Right lobe of liver (tissue), 4 donors: ENCODE data around the gene ZNF319.

Experiments used
- CTCF ChIP-seq, 4 donors: fragments of 200-600 bp in 3 of 4; fragments of 450-650 bp in 1 of 4; IDR thresholded peaks; one replicate each; pipeline versions ENCODE4 v1.5.1 to v1.8.0; 2016 to 2022; ENCODE audit warnings: antibody characterized with exemption in 4 of 4, mild to moderate bottlenecking in 2 of 4
- POLR2A ChIP-seq: fragments of 450-650 bp; IDR thresholded peaks from one replicate; pipeline ENCODE4 v1.6.1; 2017; ENCODE audit warnings: antibody characterized with exemption, mild to moderate bottlenecking
- donor health status: DM: no; HTN: no; CAD: no.
- donor health status: DM: no; HTN: no; CAD: no.
- donor health status: DM: no; HTN: yes; CAD: no.

DNA sequence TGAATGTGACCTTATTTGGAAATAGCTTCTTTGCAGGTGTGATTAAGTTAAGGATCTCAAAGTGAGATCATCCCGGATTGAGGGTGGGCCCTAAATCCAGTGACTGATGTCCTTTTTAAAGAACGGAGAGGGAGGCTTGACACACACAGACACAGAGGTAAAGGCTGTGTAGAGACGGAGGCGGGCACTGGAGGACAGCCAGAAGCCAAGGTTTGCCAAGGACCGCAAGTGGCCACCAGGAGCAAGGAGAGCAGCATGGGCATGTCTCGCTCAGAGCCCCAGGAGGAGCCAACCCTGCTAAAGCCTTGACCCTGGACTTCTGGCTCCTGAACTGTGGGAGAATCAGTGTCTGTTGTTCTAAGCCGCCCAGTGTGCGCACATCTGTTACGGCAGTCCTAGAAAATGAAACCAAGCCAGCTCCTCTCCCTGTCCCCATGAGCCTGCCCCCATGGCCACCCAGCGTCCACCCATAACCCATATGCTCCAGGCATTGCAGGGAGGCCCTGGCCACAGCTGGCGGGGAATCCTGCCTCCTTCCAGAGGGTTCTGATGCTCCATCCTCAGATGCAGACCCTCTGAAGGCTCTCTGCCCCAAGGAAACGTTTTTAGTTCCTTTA, 44.8 kb downstream of the ZNF319 start:
- TF ChIP-seq CTCF (IDR thresholded peaks at IDR 0.05), result no peak
- no peak for TF ChIP-seq POLR2A
